GM19035 (cell line): ENCODE results near the gene PARVA.

Source experiments
- ATAC-seq: cut with Tn5 transposase; IDR thresholded peaks from one replicate; pipeline ENCODE4 v1.9.1; 2021; ENCODE audit not compliant: unreplicated experiment

The PARVA gene

GRCh38 chr11:12456651-12457579 lies 79.5 kb downstream of the PARVA start:
- no peak for ATAC-seq

DNA sequence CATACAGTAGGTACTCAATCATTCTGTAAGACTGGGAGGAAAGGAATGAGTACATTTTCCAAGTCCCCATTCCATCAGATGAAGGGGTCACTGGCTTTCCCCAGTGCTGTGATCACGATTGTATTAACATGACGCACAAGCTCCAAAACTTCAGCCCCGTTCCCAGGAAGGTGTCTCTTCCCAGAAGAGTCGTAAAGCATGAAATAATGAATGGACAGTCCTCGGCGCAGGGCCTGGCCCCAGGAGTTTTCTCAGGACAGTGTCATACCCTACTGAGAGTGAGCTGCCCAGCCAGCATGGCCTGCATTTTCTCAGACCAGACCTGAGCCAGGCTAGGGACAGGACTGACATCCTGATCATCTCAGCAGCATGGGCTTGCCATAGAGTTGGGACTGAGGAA lies 80.7 kb downstream of the PARVA start:
- ATAC-seq = no peak

- ATAC-seq = no peak
These were observed 82.0 kb downstream of the PARVA start for GRCh38 chr11:12459374-12459773.

DNA sequence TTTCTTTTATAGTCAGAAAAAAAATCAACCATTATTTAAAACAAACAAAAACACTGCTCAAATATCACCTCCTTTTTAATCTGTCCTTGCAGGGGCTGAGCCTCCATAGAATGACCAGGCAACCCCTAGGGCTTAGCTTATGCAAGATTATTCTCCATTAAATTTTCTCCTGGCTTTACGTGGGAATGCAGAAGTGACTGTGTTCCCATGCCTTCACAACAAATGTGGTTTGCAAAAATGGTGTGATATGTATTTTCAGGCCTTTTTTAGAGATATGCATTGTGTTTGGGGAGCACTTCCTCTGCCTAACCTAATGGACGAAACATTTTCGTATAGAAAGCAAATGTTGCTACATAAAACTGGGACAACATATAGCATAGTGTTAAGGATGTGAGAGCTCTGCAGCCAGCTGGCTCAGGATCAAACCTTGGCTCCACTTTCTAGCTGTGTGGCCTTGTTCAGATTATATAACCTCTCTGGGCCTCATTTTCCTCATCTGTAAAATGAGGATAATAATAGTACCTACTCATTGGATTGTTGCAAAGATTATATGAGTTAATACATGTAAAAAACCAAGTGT lies 82.6 kb downstream of the PARVA start:
- ATAC-seq = no peak

- ATAC-seq = no peak
These were observed 83.1 kb downstream of the PARVA start for GRCh38 chr11:12460466-12460865.

- no peak for ATAC-seq
These were observed 84.1 kb downstream of the PARVA start for GRCh38 chr11:12461516-12461915.

DNA sequence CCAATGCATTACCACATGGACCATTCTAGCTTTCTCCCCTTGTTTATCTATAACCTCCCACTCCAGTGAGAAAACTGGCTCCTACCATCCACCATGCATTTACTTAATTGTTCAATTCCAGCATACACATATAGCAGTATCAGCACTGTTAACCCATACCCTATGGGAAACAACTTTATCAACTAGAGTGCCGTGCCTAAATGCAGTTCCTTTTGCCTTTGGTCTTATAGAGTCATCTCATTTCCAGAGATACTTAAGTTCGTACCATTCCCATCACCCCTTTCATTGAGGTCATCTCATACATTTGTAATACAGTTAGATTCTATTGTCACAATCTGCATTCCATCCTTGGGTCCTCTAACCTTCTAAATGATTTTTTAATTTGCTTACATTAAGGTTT lies 86.9 kb downstream of the PARVA start:
- ATAC-seq = no peak

- no peak for ATAC-seq
These were observed 88.0 kb downstream of the PARVA start for GRCh38 chr11:12465332-12465731.

- ATAC-seq = no peak
These were observed 90.2 kb downstream of the PARVA start for GRCh38 chr11:12467610-12468009.

DNA sequence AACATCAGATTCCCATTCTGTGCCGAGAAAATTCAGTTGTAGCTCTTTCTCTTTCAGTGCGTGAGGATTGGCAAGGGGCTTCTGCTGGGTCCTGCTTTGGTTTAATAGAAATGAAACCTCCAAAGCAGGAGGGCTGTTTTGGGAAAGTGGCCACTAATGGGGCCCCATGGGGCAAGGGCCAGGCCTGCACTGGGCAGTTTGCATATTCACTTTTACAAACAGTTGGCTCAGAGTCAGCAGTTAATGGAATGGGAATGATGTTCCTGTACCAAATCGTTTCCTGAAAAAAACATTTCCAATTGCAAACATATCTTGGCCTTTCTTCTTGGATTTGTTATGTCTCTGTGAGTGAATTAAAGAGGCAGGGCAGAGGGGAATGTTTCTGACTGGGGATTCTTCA lies 92.1 kb downstream of the PARVA start:
- no peak for ATAC-seq

DNA sequence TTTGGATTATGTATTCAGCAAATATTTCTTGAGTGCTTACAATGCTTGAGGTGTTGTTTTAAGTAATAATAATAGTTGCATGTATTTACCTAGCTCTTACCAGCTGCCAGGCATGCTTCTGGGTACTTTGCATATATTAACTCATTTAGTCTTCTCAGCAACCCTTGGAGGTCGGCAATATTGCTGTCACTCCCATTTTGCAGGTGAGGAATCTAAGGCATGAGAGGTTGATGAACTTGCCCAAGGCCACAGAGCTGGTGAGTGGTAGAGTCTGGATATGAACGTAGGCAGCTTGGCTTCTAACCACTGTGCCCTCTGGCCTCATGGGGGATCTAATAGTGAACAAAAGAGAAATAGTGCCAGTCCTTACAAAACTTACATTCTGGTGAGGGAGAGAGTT lies 92.9 kb downstream of the PARVA start:
- no peak for ATAC-seq

- ATAC-seq = no peak
These were observed 95.1 kb downstream of the PARVA start for GRCh38 chr11:12472401-12473005.

DNA sequence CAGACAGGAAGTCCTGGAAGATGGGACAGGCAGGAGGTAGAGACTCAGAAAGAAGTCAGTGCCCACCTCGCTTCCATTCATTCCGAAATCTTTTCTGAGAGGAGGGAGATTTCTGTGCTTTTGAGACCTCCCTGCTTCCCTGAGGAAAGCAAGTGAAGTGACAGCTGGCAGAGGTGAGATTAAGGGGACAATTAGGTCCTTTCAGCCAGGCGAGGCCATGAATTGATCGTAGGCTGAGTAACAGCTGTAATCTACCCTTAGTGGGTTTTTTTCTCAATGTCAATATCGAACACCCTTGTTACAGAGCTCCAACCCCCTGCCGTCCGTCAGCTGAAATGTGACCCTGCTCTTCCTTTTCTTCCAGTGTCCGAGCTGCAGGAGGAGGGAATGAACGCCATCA lies 96.0 kb downstream of the PARVA start:
- ATAC-seq = no peak

DNA sequence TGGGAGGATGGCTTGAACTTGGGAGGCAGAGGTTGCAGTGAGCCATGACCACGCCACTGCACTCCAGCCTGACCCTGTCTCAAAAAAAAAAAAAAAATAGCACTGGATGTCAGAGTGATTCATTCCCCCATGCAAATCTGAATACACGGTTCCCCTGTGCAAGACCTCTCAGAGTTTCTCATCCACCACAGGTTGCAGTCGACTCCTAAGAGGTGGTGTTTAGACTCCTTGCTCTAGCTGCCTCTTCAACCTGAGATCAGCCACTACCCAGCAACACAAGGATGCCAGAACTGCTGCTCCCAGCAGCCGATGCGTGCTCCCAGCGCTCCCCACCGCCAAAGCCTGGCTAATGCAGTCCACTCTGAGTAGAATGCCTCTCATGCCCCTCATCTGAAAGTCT lies 97.5 kb downstream of the PARVA start:
- no peak for ATAC-seq

GRCh38 chr11:12478743-12479142 lies 101.4 kb downstream of the PARVA start:
- no peak for ATAC-seq

DNA sequence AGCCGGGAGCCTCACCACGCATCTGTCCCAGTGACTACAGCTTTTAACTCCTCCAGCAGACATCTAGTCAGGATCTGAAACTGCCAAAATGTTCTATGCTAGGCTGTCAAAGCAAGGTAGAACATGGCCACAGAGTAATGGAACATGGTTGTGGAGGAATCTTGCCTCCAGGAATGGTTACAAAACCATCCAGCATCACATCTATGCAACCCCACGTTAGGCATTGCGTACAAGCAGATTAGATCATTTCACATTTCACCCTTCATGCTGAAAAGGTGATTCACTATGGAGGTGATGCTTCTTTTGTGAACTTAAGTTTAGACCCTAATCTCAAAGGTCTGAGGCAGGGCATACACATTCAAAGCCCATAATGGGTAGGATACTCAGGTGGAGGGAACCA lies 103.0 kb downstream of the PARVA start:
- no peak for ATAC-seq

- no peak for ATAC-seq
These were observed 105.5 kb downstream of the PARVA start for GRCh38 chr11:12482839-12483238.

DNA sequence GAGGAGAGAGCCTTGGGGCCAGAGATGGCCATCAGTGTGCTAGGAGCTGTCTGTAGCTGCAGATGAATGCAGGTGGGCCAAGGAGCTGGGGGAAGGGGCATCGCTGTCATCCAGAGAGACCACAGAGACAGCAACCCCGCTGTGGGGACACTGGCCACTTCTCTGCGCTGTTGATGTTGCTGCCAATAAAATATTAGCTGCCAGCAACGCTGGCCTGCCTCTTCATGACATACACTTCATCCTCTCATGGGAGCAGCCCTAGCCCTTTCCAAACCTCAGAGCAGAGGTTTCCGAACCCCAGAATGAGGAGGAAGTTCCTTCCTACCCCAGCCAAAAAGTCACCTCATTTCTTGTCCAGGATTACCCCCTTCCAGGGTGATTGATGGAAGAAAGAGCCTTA lies 106.2 kb downstream of the PARVA start:
- ATAC-seq = no peak

- ATAC-seq = no peak
These were observed 108.0 kb downstream of the PARVA start for GRCh38 chr11:12485328-12485727.

GRCh38 chr11:12489246-12489772 lies 111.9 kb downstream of the PARVA start:
- no peak for ATAC-seq

DNA sequence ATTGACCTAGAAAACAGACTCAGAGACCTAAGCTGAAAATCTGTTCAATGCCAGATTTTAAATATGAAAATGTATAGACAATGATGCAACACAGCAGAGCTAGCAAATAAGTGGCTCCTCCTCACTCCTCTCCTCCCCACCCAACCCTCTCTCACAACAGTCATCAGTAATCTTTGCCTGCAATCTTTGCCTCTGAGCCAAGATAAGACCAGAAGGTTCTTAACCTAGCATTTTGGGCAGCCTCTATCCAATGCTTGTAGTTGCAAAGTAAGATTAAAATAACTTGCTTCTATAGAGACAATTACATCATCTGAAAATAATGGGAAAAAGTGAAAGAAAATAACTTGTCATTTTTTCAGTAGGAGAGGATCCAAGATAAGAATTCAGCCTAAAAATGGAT lies 117.3 kb downstream of the PARVA start:
- no peak for ATAC-seq
